TTC549 (cell line): Measurements from ENCODE around the gene TAF6L.
"Not testable (repeated sequence)": the region's sequence is repeated elsewhere in the genome, so short reads cannot be mapped to it uniquely, and the experiment has no call there.

Experiments used
- FAIRE-seq: peaks from 2 replicates; lab custom pipeline; 2012; peaks lifted over from hg19 to GRCh38; lab: Jason Lieb, UNC

The TAF6L gene

GRCh38 chr11:62757846-62758788, 13.1 kb upstream of the TAF6L start:
- FAIRE-seq, result no peak

GRCh38 chr11:62760867-62761227, 10.3 kb upstream of the TAF6L start:
- not testable (repeated sequence) for FAIRE-seq

GRCh38 chr11:62770778-62771143, 435 bp upstream of the TAF6L start:
- FAIRE-seq, result no peak

- no peak for FAIRE-seq
Observed at GRCh38 chr11:62774407-62774806, 3.2 kb downstream of the TAF6L start.

- no peak for FAIRE-seq
Observed at GRCh38 chr11:62775646-62776045, 4.5 kb downstream of the TAF6L start.

- no peak for FAIRE-seq
Observed at GRCh38 chr11:62777389-62777788, 6.2 kb downstream of the TAF6L start.

GRCh38 chr11:62778441-62778840, 7.2 kb downstream of the TAF6L start:
- no peak for FAIRE-seq

GRCh38 chr11:62782753-62783152, 11.6 kb downstream of the TAF6L start:
- no peak for FAIRE-seq

GRCh38 chr11:62786318-62787004, 15.3 kb downstream of the TAF6L start:
- no peak for FAIRE-seq

- no peak for FAIRE-seq
Observed at GRCh38 chr11:62787005-62787759, 16.0 kb downstream of the TAF6L start, which contains the start of gene TMEM179B. Gene TMEM179B, plus strand, starts transcription at chr11:62787402. Its CDS starts 30 bp downstream, at chr11:62787432.

- FAIRE-seq, result no peak
Observed at GRCh38 chr11:62788991-62789390, 17.8 kb downstream of the TAF6L start.

GRCh38 chr11:62789576-62789975, 18.4 kb downstream of the TAF6L start:
- FAIRE-seq, result no peak

- no peak for FAIRE-seq
Observed at GRCh38 chr11:62791501-62792201, 20.5 kb downstream of the TAF6L start, which contains the start of gene TMEM223. Gene TMEM223, minus strand, starts transcription at chr11:62792006. Its CDS starts 12 bp downstream, at chr11:62791994.

GRCh38 chr11:62792202-62792575, 21.0 kb downstream of the TAF6L start:
- no peak for FAIRE-seq

GRCh38 chr11:62794201-62794775, 23.1 kb downstream of the TAF6L start:
- no peak for FAIRE-seq

- no peak for FAIRE-seq
Observed at GRCh38 chr11:62796281-62796680, 25.1 kb downstream of the TAF6L start.

GRCh38 chr11:62799486-62799885, 28.3 kb downstream of the TAF6L start:
- no peak for FAIRE-seq

- no peak for FAIRE-seq
Observed at GRCh38 chr11:62801071-62801470, 29.9 kb downstream of the TAF6L start.

GRCh38 chr11:62804310-62805075, 33.3 kb downstream of the TAF6L start:
- no peak for FAIRE-seq

- no peak for FAIRE-seq
Observed at GRCh38 chr11:62805076-62805892, 34.1 kb downstream of the TAF6L start, which contains the start of gene NXF1. Gene NXF1, minus strand, starts transcription at chr11:62805440. Its CDS starts 84 bp downstream, at chr11:62805356.
